Measurements from ENCODE around the gene DNAJC21.

Gene DNAJC21

GRCh38 chr5:34932947-34933346 lies 3.6 kb downstream of the DNAJC21 start:
- H3K4me1 ChIP-seq (ENCODE audit: control insufficient read depth, insufficient read depth, low read length): peaks cover 5% of the 10 kb centered on the region
- H3K9me3 ChIP-seq (ENCODE audit: control insufficient read depth, low read length): no peaks in the 10 kb centered on the region
- H3K27ac ChIP-seq (ENCODE audit: insufficient read depth, low read depth, low read length, poor library complexity, severe bottlenecking): no peak overlapping the region
- H3K27me3 ChIP-seq (ENCODE audit: control insufficient read depth, insufficient read depth, low read length, poor library complexity, severe bottlenecking): no peaks in the 10 kb centered on the region
- no peak overlapping the region for H3K4me3 ChIP-seq (ENCODE audit: insufficient read depth, low read depth, low read length)
- peaks cover 13% of the 10 kb centered on the region for H3K36me3 ChIP-seq (ENCODE audit: control insufficient read depth, insufficient read depth, low read length)
- 83 to 96% methylated on average over 1 to 2 of the region's 2 CpGs for WGBS, 2 experiments

DNA sequence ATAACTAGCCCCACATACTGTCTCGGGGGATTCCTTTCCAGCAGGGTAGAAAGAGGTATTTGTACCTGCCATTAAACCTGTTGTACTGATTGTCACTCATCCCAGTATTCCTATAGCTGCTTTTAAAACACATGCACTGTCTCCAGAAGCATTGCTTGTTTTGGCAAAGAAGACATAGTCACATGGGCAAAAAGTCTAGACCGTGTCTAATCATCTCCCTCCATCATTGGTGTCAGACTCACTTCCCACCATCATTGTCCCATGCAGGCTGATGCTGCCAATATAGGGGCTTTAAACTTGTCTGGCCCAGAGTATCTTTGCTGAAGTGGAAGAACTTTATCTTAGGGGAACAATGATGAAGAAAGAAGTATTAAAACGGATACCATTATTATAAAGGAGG lies 12.6 kb downstream of the DNAJC21 start:
- H3K27me3 ChIP-seq (ENCODE audit: control insufficient read depth, insufficient read depth, low read length, poor library complexity, severe bottlenecking): no peaks in the 10 kb centered on the region
- H3K4me3 ChIP-seq (ENCODE audit: insufficient read depth, low read depth, low read length): no peak overlapping the region
- H3K36me3 ChIP-seq (ENCODE audit: control insufficient read depth, insufficient read depth, low read length): peaks cover 31% of the 10 kb centered on the region
- H3K27ac ChIP-seq (ENCODE audit: insufficient read depth, low read depth, low read length, poor library complexity, severe bottlenecking): no peak overlapping the region
- 94 to 98% methylated on average over 3 of the region's 3 CpGs for WGBS, 2 experiments
- no peaks in the 10 kb centered on the region for H3K4me1 ChIP-seq (ENCODE audit: control insufficient read depth, insufficient read depth, low read length)
- H3K9me3 ChIP-seq (ENCODE audit: control insufficient read depth, low read length): no peaks in the 10 kb centered on the region

DNA sequence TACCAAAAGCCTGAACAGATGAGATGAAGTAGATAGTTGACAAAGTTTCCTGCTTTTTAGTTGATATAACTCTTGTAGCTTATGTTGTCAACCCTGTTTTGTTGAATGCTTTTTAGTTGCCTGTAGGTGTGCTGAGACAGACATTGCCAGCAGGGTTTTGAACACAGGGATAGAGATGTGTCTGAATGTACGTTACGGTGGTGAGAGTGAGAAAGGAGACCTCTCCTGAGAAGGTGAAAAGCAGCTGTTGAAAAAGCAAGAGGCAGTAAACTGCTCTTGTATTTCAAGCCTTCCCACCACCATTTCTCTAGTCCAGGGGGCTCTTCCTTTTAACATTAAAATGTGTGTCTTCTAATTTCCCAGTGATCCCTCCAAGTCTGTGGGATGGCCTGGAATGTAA lies 14.7 kb downstream of the DNAJC21 start:
- Histone ChIP-seq H3K9me3 (ENCODE audit: control insufficient read depth, low read length) (no peaks in the 10 kb centered on the region), H3K27ac (ENCODE audit: insufficient read depth, low read depth, low read length, poor library complexity, severe bottlenecking) (no peak overlapping the region), H3K36me3 (ENCODE audit: control insufficient read depth, insufficient read depth, low read length) (peaks cover 26% of the 10 kb centered on the region), H3K4me1 (ENCODE audit: control insufficient read depth, insufficient read depth, low read length) (no peaks in the 10 kb centered on the region), H3K27me3 (ENCODE audit: control insufficient read depth, insufficient read depth, low read length, poor library complexity, severe bottlenecking) (no peaks in the 10 kb centered on the region), H3K4me3 (ENCODE audit: insufficient read depth, low read depth, low read length) (no peak overlapping the region)
- WGBS, 2 experiments: 89 to 97% methylated on average over 2 of the region's 2 CpGs

GRCh38 chr5:34944460-34945047 lies 15.2 kb downstream of the DNAJC21 start:
- Histone ChIP-seq H3K27me3 (ENCODE audit: control insufficient read depth, insufficient read depth, low read length, poor library complexity, severe bottlenecking) (no peaks in the 10 kb centered on the region), H3K36me3 (ENCODE audit: control insufficient read depth, insufficient read depth, low read length) (peaks cover 26% of the 10 kb centered on the region), H3K27ac (ENCODE audit: insufficient read depth, low read depth, low read length, poor library complexity, severe bottlenecking) (no peak overlapping the region), H3K4me3 (ENCODE audit: insufficient read depth, low read depth, low read length) (no peak overlapping the region), H3K4me1 (ENCODE audit: control insufficient read depth, insufficient read depth, low read length) (no peaks in the 10 kb centered on the region), H3K9me3 (ENCODE audit: control insufficient read depth, low read length) (no peaks in the 10 kb centered on the region)
- 90 to 95% methylated on average over 9 to 11 of the region's 11 CpGs for WGBS, 2 experiments

DNA sequence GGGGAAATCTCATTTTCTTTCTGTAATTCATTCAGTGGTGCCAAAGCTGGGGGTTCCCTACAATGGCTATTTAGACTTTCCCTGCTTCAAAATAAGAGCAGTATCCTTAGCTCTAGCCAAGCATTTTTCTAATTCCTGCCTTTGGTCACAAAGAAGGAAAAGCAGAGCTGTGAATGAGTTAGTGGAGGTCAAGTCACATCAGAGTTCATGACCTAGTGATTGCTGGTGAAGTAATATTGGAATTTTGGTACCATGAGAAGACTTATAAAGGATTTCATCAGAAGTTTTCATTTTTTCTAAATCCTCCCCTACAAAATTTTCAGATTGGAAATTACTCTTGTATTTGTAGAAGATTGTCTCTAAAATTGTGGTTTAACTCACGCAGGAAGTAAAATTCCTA lies 28.0 kb downstream of the DNAJC21 start:
- Histone ChIP-seq H3K4me1 (ENCODE audit: control insufficient read depth, insufficient read depth, low read length) (no peaks in the 10 kb centered on the region), H3K4me3 (ENCODE audit: insufficient read depth, low read depth, low read length) (no peak overlapping the region), H3K27me3 (ENCODE audit: control insufficient read depth, insufficient read depth, low read length, poor library complexity, severe bottlenecking) (no peaks in the 10 kb centered on the region), H3K27ac (ENCODE audit: insufficient read depth, low read depth, low read length, poor library complexity, severe bottlenecking) (no peak overlapping the region), H3K36me3 (ENCODE audit: control insufficient read depth, insufficient read depth, low read length) (no peaks in the 10 kb centered on the region), H3K9me3 (ENCODE audit: control insufficient read depth, low read length) (no peaks in the 10 kb centered on the region)
- WGBS, 2 experiments: 80 to 100% methylated on average over 1 of the region's 1 CpG

- no peaks in the 10 kb centered on the region for H3K4me1 ChIP-seq (ENCODE audit: control insufficient read depth, insufficient read depth, low read length)
Observed at GRCh38 chr5:34957857-34958690, 28.7 kb downstream of the DNAJC21 start.

DNA sequence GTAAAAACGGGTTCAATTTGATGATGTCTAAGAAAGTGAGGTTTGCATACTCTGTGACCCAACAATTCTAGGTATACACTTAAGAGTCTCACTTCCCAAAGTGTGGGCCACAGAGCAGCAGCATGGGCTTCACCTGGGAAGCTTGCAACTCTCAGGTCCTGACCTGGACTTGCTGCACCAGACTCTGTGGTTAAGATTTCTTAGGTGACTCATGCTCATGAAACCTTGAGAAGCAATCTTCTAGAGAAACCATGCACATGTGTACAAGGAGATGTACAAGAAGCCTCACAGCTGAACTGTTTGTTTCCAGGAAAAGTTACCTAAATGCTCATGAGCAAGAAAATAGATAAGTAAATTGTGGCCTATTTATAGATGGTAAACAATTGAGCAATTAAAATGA lies 30.0 kb downstream of the DNAJC21 start:
- no peaks in the 10 kb centered on the region for H3K27me3 ChIP-seq (ENCODE audit: control insufficient read depth, insufficient read depth, low read length, poor library complexity, severe bottlenecking)
- WGBS, 2 experiments: 88 to 100% methylated on average over 1 of the region's 1 CpG
- no peak overlapping the region for H3K4me3 ChIP-seq (ENCODE audit: insufficient read depth, low read depth, low read length)
- no peaks in the 10 kb centered on the region for H3K36me3 ChIP-seq (ENCODE audit: control insufficient read depth, insufficient read depth, low read length)
- H3K9me3 ChIP-seq (ENCODE audit: control insufficient read depth, low read length): no peaks in the 10 kb centered on the region
- H3K27ac ChIP-seq (ENCODE audit: insufficient read depth, low read depth, low read length, poor library complexity, severe bottlenecking): no peak overlapping the region
- no peaks in the 10 kb centered on the region for H3K4me1 ChIP-seq (ENCODE audit: control insufficient read depth, insufficient read depth, low read length)

More at GRCh38 chr5:34957857-34958690, 28.7 kb downstream of the DNAJC21 start:
- WGBS, 2 experiments: 57 to 64% methylated on average over 4 to 5 of the region's 5 CpGs
- no peaks in the 10 kb centered on the region for H3K36me3 ChIP-seq (ENCODE audit: control insufficient read depth, insufficient read depth, low read length)
- H3K27me3 ChIP-seq (ENCODE audit: control insufficient read depth, insufficient read depth, low read length, poor library complexity, severe bottlenecking): no peaks in the 10 kb centered on the region
- H3K27ac ChIP-seq (ENCODE audit: insufficient read depth, low read depth, low read length, poor library complexity, severe bottlenecking): no peak overlapping the region
- H3K4me3 ChIP-seq (ENCODE audit: insufficient read depth, low read depth, low read length): no peak overlapping the region
- H3K9me3 ChIP-seq (ENCODE audit: control insufficient read depth, low read length): no peaks in the 10 kb centered on the region

GRCh38 chr5:34967540-34967939 lies 38.2 kb downstream of the DNAJC21 start:
- no peak overlapping the region for H3K27ac ChIP-seq (ENCODE audit: insufficient read depth, low read depth, low read length, poor library complexity, severe bottlenecking)
- no peaks in the 10 kb centered on the region for H3K36me3 ChIP-seq (ENCODE audit: control insufficient read depth, insufficient read depth, low read length)
- H3K9me3 ChIP-seq (ENCODE audit: control insufficient read depth, low read length): no peaks in the 10 kb centered on the region
- H3K4me1 ChIP-seq (ENCODE audit: control insufficient read depth, insufficient read depth, low read length): no peaks in the 10 kb centered on the region
- no peaks in the 10 kb centered on the region for H3K27me3 ChIP-seq (ENCODE audit: control insufficient read depth, insufficient read depth, low read length, poor library complexity, severe bottlenecking)
- no peak overlapping the region for H3K4me3 ChIP-seq (ENCODE audit: insufficient read depth, low read depth, low read length)
- 88 to 90% methylated on average over 4 of the region's 4 CpGs for WGBS, 2 experiments

DNA sequence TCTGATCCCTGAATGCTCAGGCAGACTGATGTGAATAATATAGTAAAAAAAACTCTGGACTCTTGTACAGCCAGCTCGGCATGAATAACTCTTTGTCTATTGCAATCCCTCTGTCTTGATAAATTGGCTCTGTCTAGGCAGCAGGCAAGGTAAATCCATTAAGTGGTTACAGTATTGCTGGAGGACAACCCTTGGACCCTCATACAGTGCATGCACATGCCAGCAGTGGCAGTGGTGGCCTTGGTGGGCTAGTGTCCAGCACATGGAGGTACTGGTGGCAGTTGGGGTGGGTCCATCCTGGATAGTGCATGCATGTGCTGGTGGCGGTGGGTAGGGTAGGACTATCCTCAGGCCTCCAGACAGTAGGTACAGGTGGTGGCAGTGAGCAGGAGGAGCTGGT lies 38.9 kb downstream of the DNAJC21 start:
- no peaks in the 10 kb centered on the region for H3K27me3 ChIP-seq (ENCODE audit: control insufficient read depth, insufficient read depth, low read length, poor library complexity, severe bottlenecking)
- no peaks in the 10 kb centered on the region for H3K4me1 ChIP-seq (ENCODE audit: control insufficient read depth, insufficient read depth, low read length)
- no peak overlapping the region for H3K27ac ChIP-seq (ENCODE audit: insufficient read depth, low read depth, low read length, poor library complexity, severe bottlenecking)
- no peaks in the 10 kb centered on the region for H3K9me3 ChIP-seq (ENCODE audit: control insufficient read depth, low read length)
- H3K4me3 ChIP-seq (ENCODE audit: insufficient read depth, low read depth, low read length): no peak overlapping the region
- no peaks in the 10 kb centered on the region for H3K36me3 ChIP-seq (ENCODE audit: control insufficient read depth, insufficient read depth, low read length)
- 92 to 96% methylated on average over 2 of the region's 2 CpGs for WGBS, 2 experiments

GRCh38 chr5:34970552-34970951 lies 41.2 kb downstream of the DNAJC21 start:
- Histone ChIP-seq H3K9me3 (ENCODE audit: control insufficient read depth, low read length) (no peaks in the 10 kb centered on the region), H3K4me1 (ENCODE audit: control insufficient read depth, insufficient read depth, low read length) (no peaks in the 10 kb centered on the region)

More at GRCh38 chr5:34970552-34970951, 41.2 kb downstream of the DNAJC21 start:
- no peak overlapping the region for H3K4me3 ChIP-seq (ENCODE audit: insufficient read depth, low read depth, low read length)
- 81 to 89% methylated on average over 1 of the region's 1 CpG for WGBS, 2 experiments
- H3K27ac ChIP-seq (ENCODE audit: insufficient read depth, low read depth, low read length, poor library complexity, severe bottlenecking): no peak overlapping the region
- no peaks in the 10 kb centered on the region for H3K36me3 ChIP-seq (ENCODE audit: control insufficient read depth, insufficient read depth, low read length)
- H3K27me3 ChIP-seq (ENCODE audit: control insufficient read depth, insufficient read depth, low read length, poor library complexity, severe bottlenecking): no peaks in the 10 kb centered on the region

All from ectodermal cell (in vitro differentiated cells).